AG09309 (cell line): ENCODE results near the gene RAD1.
A peak's percentile ranks its signal among the peaks of the same experiment; 100 is the strongest.

ENCODE experiments used
- DNase-seq: peaks from one replicate; pipeline ENCODE4 v3.0.0-alpha.2; 2010; ENCODE audit warnings: low read depth
- H3K4me3 ChIP-seq: 2 replicates; pipeline ENCODE4 v1.5.1; 2011; ENCODE audit warnings: mild to moderate bottlenecking, low read depth, low read length, moderate library complexity; ENCODE audit not compliant: control insufficient read depth
- CTCF ChIP-seq: IDR thresholded peaks from 2 replicates; pipeline ENCODE4 v1.5.1; 2011; ENCODE audit warnings: mild to moderate bottlenecking, low read depth, low read length, inconsistent platforms; ENCODE audit not compliant: insufficient read depth, control insufficient read depth; ENCODE audit errors: missing control alignments

The RAD1 gene

GRCh38 chr5:34892414-34892813, 22.9 kb downstream of the RAD1 start:
- no peak for DNase-seq
- H3K4me3 ChIP-seq, result no peak overlapping the region
- TF ChIP-seq CTCF, result no peak

GRCh38 chr5:34891981-34892380, 23.3 kb downstream of the RAD1 start:
- DNase-seq, result peak; percentile 94
- no peak overlapping the region for H3K4me3 ChIP-seq
- TF ChIP-seq CTCF, result no peak

DNA sequence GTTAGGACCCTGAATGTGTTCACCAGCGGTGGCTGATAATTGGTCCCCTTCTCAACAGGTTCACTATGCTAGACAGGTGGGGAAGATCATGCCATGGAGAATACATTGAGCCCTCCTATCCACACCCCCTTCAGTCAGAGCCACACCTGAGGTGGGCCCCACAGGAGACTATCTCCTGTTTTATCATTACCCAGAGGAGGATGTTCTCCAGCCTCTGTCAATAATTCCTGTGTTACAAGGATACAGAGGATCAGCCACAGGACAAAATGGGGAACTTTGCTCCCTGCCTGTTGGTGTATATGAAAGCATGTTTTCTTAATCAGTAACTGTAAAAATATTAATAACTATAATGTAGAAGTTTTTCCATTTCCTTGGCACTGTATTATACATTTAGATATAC, 25.9 kb downstream of the RAD1 start:
- no peak overlapping the region for H3K4me3 ChIP-seq
- no peak for TF ChIP-seq CTCF
- no peak for DNase-seq

DNA sequence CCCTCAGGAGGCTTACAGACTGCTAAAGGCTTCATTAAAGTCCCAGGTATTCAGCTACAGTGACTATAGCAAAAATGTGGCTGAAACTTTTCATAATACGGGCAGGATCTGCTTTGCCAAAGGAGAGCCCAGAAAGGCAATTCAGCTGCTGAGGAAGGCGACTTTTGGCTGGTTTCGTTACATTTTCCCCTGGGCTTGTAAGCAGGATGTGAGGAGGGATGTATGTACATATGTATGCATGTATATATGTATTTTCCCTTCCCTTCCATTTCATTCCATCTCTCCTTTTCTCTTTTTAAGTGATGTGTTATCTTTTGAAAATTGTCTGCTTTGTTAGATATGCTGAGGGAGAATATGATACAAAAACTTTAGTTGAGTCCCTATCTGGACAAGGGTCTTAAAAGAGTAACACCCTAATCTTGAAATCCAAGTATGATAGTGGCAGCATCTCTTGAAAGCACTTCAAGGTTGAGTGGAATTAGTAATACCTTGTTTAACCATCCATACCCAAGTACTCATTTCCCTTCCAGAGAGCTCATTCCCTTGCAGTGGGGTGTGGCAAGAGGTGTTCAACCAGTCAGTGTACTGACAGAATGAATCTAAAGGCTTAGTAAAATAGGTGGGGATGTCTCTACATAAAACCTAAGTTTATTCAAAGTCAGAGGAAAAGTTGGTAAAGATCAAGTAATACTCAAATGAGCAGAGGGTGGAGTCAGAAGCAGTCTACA, 28.7 kb downstream of the RAD1 start:
- H3K4me3 ChIP-seq, result no peak overlapping the region
- no peak for TF ChIP-seq CTCF
- DNase-seq, result no peak

DNA sequence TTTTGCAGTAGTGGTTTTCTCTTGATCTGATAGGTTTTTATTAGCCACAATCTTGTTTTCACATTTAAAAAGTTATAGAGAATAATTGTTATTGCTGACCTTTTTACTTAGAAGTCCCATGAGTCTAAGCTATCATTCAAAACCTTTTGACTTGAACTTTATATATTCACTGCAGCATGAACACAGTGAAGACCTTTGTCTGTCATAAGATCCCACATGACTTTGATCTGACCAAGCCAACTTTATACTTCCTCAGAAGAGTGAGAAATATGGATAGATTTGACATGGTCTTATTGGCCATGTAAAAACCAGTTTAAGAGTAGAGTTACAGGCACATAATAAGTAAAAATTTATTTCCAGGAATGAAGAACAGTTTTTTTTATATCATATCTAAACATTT, 34.1 kb downstream of the RAD1 start:
- H3K4me3 ChIP-seq, result no peak overlapping the region
- no peak for TF ChIP-seq CTCF
- no peak for DNase-seq

- no peak for TF ChIP-seq CTCF
- H3K4me3 ChIP-seq, result no peak overlapping the region
- DNase-seq, result no peak
Measured at GRCh38 chr5:34876275-34876674, 39.0 kb downstream of the RAD1 start.
